Measurements from ENCODE around the gene LCE4A.
"Not testable (repeated sequence)": the region's sequence is repeated elsewhere in the genome, so short reads cannot be mapped to it uniquely, and the experiment has no call there.

Gene LCE4A

GRCh38 chr1:152707860-152708259, at the start of gene LCE4A:
LCE4A (plus strand) TSS chr1:152708160; CDS start chr1:152709076, 916 bp downstream.
- DNase-seq (ENCODE audit: low spot score), result no peak

GRCh38 chr1:152658649-152659048, 49.3 kb upstream of the LCE4A start:
- no peak for DNase-seq (ENCODE audit: low spot score)

- DNase-seq (ENCODE audit: low spot score), result no peak
Measured at GRCh38 chr1:152663098-152663497, 44.9 kb upstream of the LCE4A start, which contains the start of gene LCE2D. LCE2D (plus strand) TSS chr1:152663380; CDS start chr1:152664106, 726 bp downstream.

GRCh38 chr1:152666171-152666570, 41.8 kb upstream of the LCE4A start:
- not testable (repeated sequence) for DNase-seq (ENCODE audit: low spot score)

GRCh38 chr1:152667648-152668047, 40.3 kb upstream of the LCE4A start:
- DNase-seq (ENCODE audit: low spot score), result no peak

GRCh38 chr1:152673016-152673415, 34.9 kb upstream of the LCE4A start:
- DNase-seq (ENCODE audit: low spot score), result no peak

- DNase-seq (ENCODE audit: low spot score), result not testable (repeated sequence)
Measured at GRCh38 chr1:152674983-152675382, 33.0 kb upstream of the LCE4A start, which contains the start of gene LCE2C. LCE2C (plus strand) TSS chr1:152675279; CDS start chr1:152676016, 737 bp downstream.

- DNase-seq (ENCODE audit: low spot score), result no peak
Measured at GRCh38 chr1:152679459-152679858, 28.5 kb upstream of the LCE4A start.

GRCh38 chr1:152681616-152682015, 26.3 kb upstream of the LCE4A start:
- DNase-seq (ENCODE audit: low spot score), result peak; percentile 5

- no peak for DNase-seq (ENCODE audit: low spot score)
Measured at GRCh38 chr1:152683846-152684245, 24.1 kb upstream of the LCE4A start.

- not testable (repeated sequence) for DNase-seq (ENCODE audit: low spot score)
Measured at GRCh38 chr1:152685823-152686222, 22.1 kb upstream of the LCE4A start, which contains the start of gene LCE2B. LCE2B (plus strand) TSS chr1:152686123; CDS start chr1:152686844, 721 bp downstream.

GRCh38 chr1:152697701-152698600, 10.0 kb upstream of the LCE4A start, which contains the start of gene LCE2A:
LCE2A (plus strand) TSS chr1:152698345; CDS start chr1:152698902, 557 bp downstream.
- DNase-seq (ENCODE audit: low spot score), result no peak

- DNase-seq (ENCODE audit: low spot score), result no peak
Measured at GRCh38 chr1:152699746-152700145, 8.2 kb upstream of the LCE4A start.

- DNase-seq (ENCODE audit: low spot score), result no peak
Measured at GRCh38 chr1:152718238-152718637, 10.3 kb downstream of the LCE4A start.

GRCh38 chr1:152725261-152725660, 17.3 kb downstream of the LCE4A start:
- no peak for DNase-seq (ENCODE audit: low spot score)

- no peak for DNase-seq (ENCODE audit: low spot score)
Measured at GRCh38 chr1:152728986-152729385, 21.0 kb downstream of the LCE4A start.

GRCh38 chr1:152735648-152736047, 27.7 kb downstream of the LCE4A start:
- no peak for DNase-seq (ENCODE audit: low spot score)

- DNase-seq (ENCODE audit: low spot score), result no peak
Measured at GRCh38 chr1:152737997-152738396, 30.0 kb downstream of the LCE4A start.

GRCh38 chr1:152739841-152740240, 31.9 kb downstream of the LCE4A start:
- no peak for DNase-seq (ENCODE audit: low spot score)

- DNase-seq (ENCODE audit: low spot score), result no peak
Measured at GRCh38 chr1:152741656-152742055, 33.7 kb downstream of the LCE4A start.

GRCh38 chr1:152743371-152744145, 35.6 kb downstream of the LCE4A start:
- no peak for DNase-seq (ENCODE audit: low spot score)

- DNase-seq (ENCODE audit: low spot score), result no peak
Measured at GRCh38 chr1:152745289-152745704, 37.3 kb downstream of the LCE4A start.

All from Ammon's horn (tissue), 1 donor.